HG03354 (cell line): Measurements from ENCODE around the gene GGCX.
A peak's percentile ranks its signal among the peaks of the same experiment; 100 is the strongest.
"Not testable (repeated sequence)": the region's sequence is repeated elsewhere in the genome, so short reads cannot be mapped to it uniquely, and the experiment has no call there.

ENCODE experiments used
- ATAC-seq: cut with Tn5 transposase; IDR thresholded peaks from one replicate; pipeline ENCODE4 v1.9.1; 2021; ENCODE audit warnings: mild to moderate bottlenecking; ENCODE audit not compliant: unreplicated experiment, poor library complexity, severe bottlenecking

GGCX gene

GRCh38 chr2:85595301-85596025, 34.2 kb upstream of the GGCX start, which contains the start of gene RNF181:
RNF181 (plus strand) TSS chr2:85595745; CDS start chr2:85595764, 19 bp downstream.
- ATAC-seq = peak; percentile 99

- peak; percentile 0 for ATAC-seq
Measured at GRCh38 chr2:85594715-85595300, 33.5 kb upstream of the GGCX start.

- ATAC-seq = no peak
Measured at GRCh38 chr2:85593023-85593422, 31.7 kb upstream of the GGCX start.

- not testable (repeated sequence) for ATAC-seq
Measured at GRCh38 chr2:85592299-85592698, 31.0 kb upstream of the GGCX start.

- ATAC-seq = no peak
Measured at GRCh38 chr2:85591563-85591962, 30.3 kb upstream of the GGCX start.

- ATAC-seq = no peak
Measured at GRCh38 chr2:85590950-85591349, 29.7 kb upstream of the GGCX start.

GRCh38 chr2:85589982-85590791, 28.9 kb upstream of the GGCX start:
- no peak for ATAC-seq

- no peak for ATAC-seq
Measured at GRCh38 chr2:85589181-85589580, 27.9 kb upstream of the GGCX start.

GRCh38 chr2:85588645-85589044, 27.4 kb upstream of the GGCX start:
- ATAC-seq = no peak

GRCh38 chr2:85588236-85588635, 26.9 kb upstream of the GGCX start:
- ATAC-seq = no peak

- no peak for ATAC-seq
Measured at GRCh38 chr2:85585781-85586105, 24.4 kb upstream of the GGCX start.

GRCh38 chr2:85584857-85585780, 23.8 kb upstream of the GGCX start:
- ATAC-seq = peak; percentile 46

- peak; percentile 34 for ATAC-seq
Measured at GRCh38 chr2:85584354-85584856, 23.1 kb upstream of the GGCX start, which contains the start of gene VAMP5. VAMP5 (plus strand) TSS chr2:85584431; CDS start chr2:85584491, 60 bp downstream.

- ATAC-seq = peak; percentile 68
Measured at GRCh38 chr2:85583667-85584353, 22.5 kb upstream of the GGCX start.

GRCh38 chr2:85582492-85582891, 21.2 kb upstream of the GGCX start:
- ATAC-seq = no peak

GRCh38 chr2:85580206-85580605, 18.9 kb upstream of the GGCX start:
- no peak for ATAC-seq

- ATAC-seq = no peak
Measured at GRCh38 chr2:85579266-85579935, 18.1 kb upstream of the GGCX start.
